OCI-LY7 (cell line): Measurements from ENCODE around the gene SEC22A. TPM values are rescaled to one million over a fixed set of nuclear protein-coding genes. Genes with fewer than 3 reads are reported as not detected.
"Not testable (repeated sequence)": the region's sequence is repeated elsewhere in the genome, so short reads cannot be mapped to it uniquely, and the experiment has no call there.

Source experiments
- BruUV-seq: library from RNA; stranded (reverse); fragments of 400-500 nt; replicated peaks from 2 replicates; lab custom pipeline; 2021; lab: Mats Ljungman, UMichigan
- CTCF ChIA-PET: fragments of 300-600 bp; sonication (Branson Sonifier 250); formaldehyde crosslinking; loops from one replicate; lab custom pipeline; 2022; ENCODE audit warnings: antibody characterized with exemption; ENCODE audit not compliant: unreplicated experiment; lab: Charles Lee
- POLR2A ChIA-PET: fragments of 300-600 bp; sonication (Branson Sonifier 250); formaldehyde crosslinking; loops from one replicate; lab custom pipeline; 2022; ENCODE audit warnings: antibody characterized with exemption; lab: Charles Lee
- DNase-seq: peaks from one replicate; pipeline ENCODE4 v3.0.0-alpha.2; 2015; ENCODE audit warnings: low spot score
- H2AFZ ChIP-seq: fragments of 200-600 bp; sonication (generic), shearing (Covaris generic); 2 replicates; pipeline ENCODE4 v1.6.1; 2014; ENCODE audit warnings: mild to moderate bottlenecking, antibody characterized with exemption, low read length, moderate library complexity
- H3K27ac ChIP-seq: fragments of 200-600 bp; sonication (generic); 2 replicates; pipeline ENCODE4 v1.5.1; 2014; ENCODE audit warnings: mixed run types, low read depth, mild to moderate bottlenecking, moderate library complexity, low read length, inconsistent platforms; ENCODE audit not compliant: poor library complexity, severe bottlenecking
- H3K36me3 ChIP-seq: fragments of 200-600 bp; sonication (generic); 2 replicates; pipeline ENCODE4 v1.6.1; 2014; ENCODE audit warnings: mild to moderate bottlenecking, antibody characterized with exemption, low read length, moderate library complexity, mixed read lengths; ENCODE audit not compliant: insufficient read depth
- H3K4me1 ChIP-seq: fragments of 200-600 bp; sonication (generic); 2 replicates; pipeline ENCODE4 v1.5.1; 2014; ENCODE audit warnings: mild to moderate bottlenecking, low read length; ENCODE audit not compliant: insufficient read depth, poor library complexity, severe bottlenecking
- H3K4me2 ChIP-seq: fragments of 200-600 bp; sonication (generic); 2 replicates; pipeline ENCODE4 v1.6.1; 2014; ENCODE audit warnings: mild to moderate bottlenecking, low read length
- H3K4me3 ChIP-seq: fragments of 200-600 bp; sonication (generic); 2 replicates; pipeline ENCODE4 v1.5.1; 2014; ENCODE audit warnings: mild to moderate bottlenecking, low read depth, low read length; ENCODE audit not compliant: poor library complexity, severe bottlenecking
- H3K79me2 ChIP-seq: fragments of 200-600 bp; sonication (generic); 2 replicates; pipeline ENCODE4 v1.6.1; 2016; ENCODE audit warnings: low read depth, mild to moderate bottlenecking, low read length, moderate library complexity, mixed read lengths; ENCODE audit not compliant: insufficient read depth
- H3K9me2 ChIP-seq: fragments of 200-600 bp; sonication (generic); 2 replicates; pipeline ENCODE4 v1.6.1; 2016; ENCODE audit warnings: mild to moderate bottlenecking, low read length, mixed read lengths; ENCODE audit not compliant: insufficient read depth
- H3K9me3 ChIP-seq: fragments of 200-600 bp; sonication (generic); 2 replicates; pipeline ENCODE4 v1.6.1; 2014; ENCODE audit warnings: mild to moderate bottlenecking, mixed run types, low read length, mixed read lengths
- H4K20me1 ChIP-seq: fragments of 200-600 bp; sonication (generic); 2 replicates; pipeline ENCODE4 v1.6.1; 2014; ENCODE audit warnings: mild to moderate bottlenecking, antibody characterized with exemption, low read length, moderate library complexity, mixed read lengths; ENCODE audit not compliant: insufficient read depth
- CTCF ChIP-seq: fragments of 200-600 bp; sonication (generic); conservative IDR thresholded peaks from 2 replicates; pipeline ENCODE4 v1.5.1; 2014; ENCODE audit warnings: mild to moderate bottlenecking, antibody characterized with exemption, low read length, moderate library complexity, mixed read lengths
- EZH2phosphoT487 ChIP-seq: fragments of 200-600 bp; sonication (generic); IDR thresholded peaks from 2 replicates; pipeline ENCODE4 v1.6.1; 2018; ENCODE audit warnings: low read depth, borderline replicate concordance, mild to moderate bottlenecking, mixed run types, antibody characterized with exemption, low read length, moderate library complexity, mixed read lengths
- intact Hi-C: fragments of 100-400 bp; cut with micrococcal nuclease; formaldehyde crosslinking; loops from one replicate; pipeline ENCODE4 v1.10.0; 2022; ENCODE audit not compliant: unreplicated experiment
- total RNA-seq, 2 experiments: library from RNA; depleted of rRNA in 1 of 2; stranded (reverse); fragments of >200 nt in 1 of 2; shearing (Covaris generic) in 1 of 2; gene quantifications; 2 replicates each; pipeline ENCODE4 v1.2.3, GENCODE V29; 2014 to 2022

SEC22A gene
- total RNA-seq, 2 experiments from 2014 or later, result 22.0 to 24.5 TPM

GRCh38 chr3:123218990-123219389, 17.2 kb downstream of the SEC22A start:
- intact Hi-C loops, result no loop called here
- H3K9me2 ChIP-seq, result no peaks in the 10 kb centered on the region
- H3K9me3 ChIP-seq, result no peaks in the 10 kb centered on the region
- no peaks in the 10 kb centered on the region for H3K4me1 ChIP-seq
- no peak overlapping the region for H3K27ac ChIP-seq
- no peak overlapping the region for H3K4me3 ChIP-seq
- H4K20me1 ChIP-seq, result no peaks in the 10 kb centered on the region
- no peak overlapping the region for H3K4me2 ChIP-seq
- ChIA-PET POLR2A (interaction anchor here (1.7 kb wide), 1 partner anchor 12 kb away, joined by 6 read pairs; no protein-coding TSS in a partner anchor), CTCF (no interaction called here)
- H3K36me3 ChIP-seq, result peaks cover 36% of the 10 kb centered on the region
- BruUV-seq, result no TSS peak
- DNase-seq, result no peak
- H3K79me2 ChIP-seq, result no peaks in the 10 kb centered on the region
- no peak overlapping the region for H2AFZ ChIP-seq
- TF ChIP-seq EZH2phosphoT487, result no peak
- TF ChIP-seq CTCF, result no peak

GRCh38 chr3:123221369-123221768, 19.6 kb downstream of the SEC22A start:
- intact Hi-C loops, H3K4me2 ChIP-seq, CTCF ChIA-PET, H3K9me3 ChIP-seq, H4K20me1 ChIP-seq, H2AFZ ChIP-seq, H3K4me1 ChIP-seq, H3K27ac ChIP-seq, DNase-seq, H3K9me2 ChIP-seq, H3K4me3 ChIP-seq, BruUV-seq, POLR2A ChIA-PET, H3K79me2 ChIP-seq: not testable (repeated sequence)
- peaks cover 42% of the 10 kb centered on the region for H3K36me3 ChIP-seq

GRCh38 chr3:123225016-123225415, 23.3 kb downstream of the SEC22A start:
- H3K9me2 ChIP-seq, result no peaks in the 10 kb centered on the region
- no peak for TF ChIP-seq CTCF
- no peaks in the 10 kb centered on the region for H3K4me1 ChIP-seq
- H3K79me2 ChIP-seq, result no peaks in the 10 kb centered on the region
- intact Hi-C loops, result no loop called here
- no peak overlapping the region for H2AFZ ChIP-seq
- H3K36me3 ChIP-seq, result peaks cover 60% of the 10 kb centered on the region
- DNase-seq, result no peak
- CTCF ChIA-PET, result interaction anchor here (0.6 kb wide), 2 partner anchors 23 to 417 kb away, joined by 3 read pairs; partner anchors contain the start of gene SEC22A
- H3K4me2 ChIP-seq, result no peak overlapping the region
- H3K27ac ChIP-seq, result no peak overlapping the region
- POLR2A ChIA-PET, result interaction anchor here (0.8 to 1.1 kb wide), 2 partner anchors 14 to 279 kb away, joined by 3 read pairs; no protein-coding TSS in a partner anchor
- H3K9me3 ChIP-seq, result peaks cover 16% of the 10 kb centered on the region
- no peaks in the 10 kb centered on the region for H4K20me1 ChIP-seq
- no TSS peak for BruUV-seq
- H3K4me3 ChIP-seq, result no peak overlapping the region
